H1 (cell line): ENCODE results near the gene TRAF4. TPM values are rescaled to one million over a fixed set of nuclear protein-coding genes. Genes with fewer than 3 reads are reported as not detected.

Experiments used
- CTCF ChIA-PET: fragments of 300-600 bp; sonication (Branson Sonifier 250); formaldehyde crosslinking; loops from one replicate; lab custom pipeline; 2021; ENCODE audit not compliant: partially characterized antibody; lab: Charles Lee
- POLR2A ChIA-PET: fragments of 300-600 bp; sonication (Branson Sonifier 250); formaldehyde crosslinking; loops from one replicate; lab custom pipeline; 2021; ENCODE audit warnings: inconsistent platforms; ENCODE audit not compliant: partially characterized antibody; lab: Charles Lee
- DNase-seq, 2 experiments: peaks; one replicate each; pipeline versions ENCODE4 v3.0.0 to v3.0.0-alpha.2; 2010 to 2022; ENCODE audit warnings: low spot score in 2 of 2, low read depth in 1 of 2, mixed read lengths in 1 of 2
- FAIRE-seq: peaks from 2 replicates; lab custom pipeline; 2011; peaks lifted over from hg19 to GRCh38; lab: Jason Lieb, UNC
- H2AFZ ChIP-seq: 2 replicates; pipeline ENCODE4 v1.8.1; 2012; ENCODE audit warnings: low read length, inconsistent platforms
- H2AK5ac ChIP-seq: 2 replicates; pipeline ENCODE4 v1.6.1; 2013; ENCODE audit warnings: low read depth, low read length
- H2BK120ac ChIP-seq: replicated peaks from 2 replicates; pipeline ENCODE3; 2013; ENCODE audit warnings: low read depth, low read length, inconsistent platforms
- H2BK12ac ChIP-seq: 2 replicates; pipeline ENCODE4 v1.6.1; 2013; ENCODE audit warnings: low read depth, low read length
- H2BK15ac ChIP-seq: 2 replicates; pipeline ENCODE4 v1.6.1; 2013; ENCODE audit warnings: low read length
- H2BK20ac ChIP-seq: 2 replicates; pipeline ENCODE4 v1.6.1; 2013; ENCODE audit warnings: low read length
- H2BK5ac ChIP-seq: 2 replicates; pipeline ENCODE4 v1.6.1; 2013; ENCODE audit warnings: low read depth, low read length
- H3K14ac ChIP-seq: 2 replicates; pipeline ENCODE4 v1.6.1; 2013; ENCODE audit warnings: inconsistent platforms; ENCODE audit not compliant: insufficient read length
- H3K18ac ChIP-seq: 2 replicates; pipeline ENCODE4 v1.6.1; 2013; ENCODE audit warnings: low read length; ENCODE audit errors: extremely low read depth
- H3K23ac ChIP-seq: 2 replicates; pipeline ENCODE4 v1.6.1; 2013; ENCODE audit warnings: inconsistent platforms; ENCODE audit not compliant: insufficient read length
- H3K23me2 ChIP-seq: 2 replicates; pipeline ENCODE4 v1.6.1; 2013; ENCODE audit warnings: low read depth, low read length
- H3K27ac ChIP-seq: 2 replicates; pipeline ENCODE4 v1.6.1; 2011; ENCODE audit warnings: low read depth, low read length, inconsistent platforms
- H3K27me3 ChIP-seq, 4 experiments: replicated peaks in 1 of 4; 1 replicate in 1 of 4; 2 replicates in 3 of 4; pipeline versions ENCODE4 v1.6.1 to v1.8.1; 2011 to 2013; ENCODE audit warnings: low read length in 3 of 4, mild to moderate bottlenecking in 3 of 4, inconsistent platforms in 2 of 4, mixed read lengths in 2 of 4, moderate library complexity in 1 of 4; ENCODE audit not compliant: control insufficient read depth in 3 of 4, insufficient read depth in 3 of 4; ENCODE audit errors: extremely low read depth in 1 of 4
- H3K36me3 ChIP-seq, 4 experiments: 2 replicates each; pipeline versions ENCODE4 v1.6.1 to v1.8.1; 2011 to 2013; ENCODE audit warnings: mild to moderate bottlenecking in 4 of 4, low read length in 3 of 4, moderate library complexity in 2 of 4, control low read depth in 1 of 4, inconsistent platforms in 1 of 4; ENCODE audit not compliant: insufficient read depth in 4 of 4, control insufficient read depth in 2 of 4
- H3K4ac ChIP-seq: replicated peaks from 2 replicates; pipeline ENCODE3; 2013; ENCODE audit warnings: low read length, low read depth, mixed read lengths, inconsistent platforms; ENCODE audit not compliant: insufficient read length
- H3K4me1 ChIP-seq, 4 experiments: replicated peaks in 1 of 4; 1 replicate in 1 of 4; 2 replicates in 3 of 4; pipeline versions ENCODE4 v1.6.1 to v1.8.1; 2011 to 2013; ENCODE audit warnings: low read length in 3 of 4, inconsistent platforms in 2 of 4, mixed read lengths in 1 of 4; ENCODE audit not compliant: insufficient read depth in 4 of 4, control insufficient read depth in 3 of 4
- H3K4me2 ChIP-seq, 2 experiments: 2 replicates each; pipeline versions ENCODE4 v1.6.1 to v1.8.1; 2011 to 2013; ENCODE audit warnings: low read depth in 2 of 2, low read length in 2 of 2, control low read depth in 1 of 2, inconsistent platforms in 1 of 2, mild to moderate bottlenecking in 1 of 2; ENCODE audit not compliant: insufficient read depth in 1 of 2
- H3K4me3 ChIP-seq, 4 experiments: fragments of 200-600, 300-600 bp in 1 of 4; sonication (generic), shearing (Covaris generic), sonication (Bioruptor Twin) in 1 of 4; 2 replicates each; pipeline versions ENCODE4 v1.5.1 to v1.8.1; 2011 to 2016; ENCODE audit warnings: low read length in 4 of 4, low read depth in 3 of 4, control low read depth in 2 of 4, inconsistent platforms in 2 of 4, mild to moderate bottlenecking in 2 of 4, mixed read lengths in 1 of 4, moderate library complexity in 1 of 4; ENCODE audit not compliant: insufficient read depth in 2 of 4; ENCODE audit errors: extremely low read depth in 1 of 4
- H3K56ac ChIP-seq: replicated peaks from 2 replicates; pipeline ENCODE3; 2013; ENCODE audit warnings: low read depth, mild to moderate bottlenecking, mixed read lengths, low read length, inconsistent platforms; ENCODE audit not compliant: insufficient read length
- H3K79me1 ChIP-seq: 2 replicates; pipeline ENCODE4 v1.6.1; 2013; ENCODE audit warnings: low read depth, low read length, control low read depth
- H3K79me2 ChIP-seq, 2 experiments: 2 replicates each; pipeline versions ENCODE4 v1.6.1 to v1.8.1; 2012 to 2013; ENCODE audit warnings: low read length in 2 of 2, mild to moderate bottlenecking in 2 of 2, inconsistent platforms in 1 of 2; ENCODE audit not compliant: insufficient read depth in 2 of 2, control insufficient read depth in 1 of 2
- H3K9ac ChIP-seq, 4 experiments: replicated peaks in 1 of 4; 1 replicate in 1 of 4; 2 replicates in 3 of 4; pipeline versions ENCODE4 v1.6.1 to v1.8.1; 2011 to 2013; ENCODE audit warnings: low read depth in 3 of 4, low read length in 3 of 4, control low read depth in 2 of 4, mild to moderate bottlenecking in 2 of 4, moderate library complexity in 2 of 4, inconsistent platforms in 1 of 4; ENCODE audit errors: extremely low read depth in 1 of 4
- H3K9me3 ChIP-seq, 2 experiments: 2 replicates each; pipeline versions ENCODE4 v1.6.1 to v1.8.1; 2012 to 2013; ENCODE audit warnings: mild to moderate bottlenecking in 2 of 2, moderate library complexity in 2 of 2, control low read depth in 1 of 2, inconsistent platforms in 1 of 2, low read depth in 1 of 2, low read length in 1 of 2, mixed read lengths in 1 of 2; ENCODE audit not compliant: insufficient read depth in 2 of 2
- H4K20me1 ChIP-seq, 2 experiments: replicated peaks in 1 of 2; 2 replicates each; pipeline versions ENCODE3 to v1.8.1; 2011 to 2013; ENCODE audit warnings: inconsistent platforms in 2 of 2, low read length in 2 of 2, mild to moderate bottlenecking in 1 of 2; ENCODE audit not compliant: insufficient read depth in 2 of 2, control insufficient read depth in 1 of 2
- H4K5ac ChIP-seq: 2 replicates; pipeline ENCODE4 v1.6.1; 2013; ENCODE audit warnings: low read length, low read depth, mixed read lengths, inconsistent platforms; ENCODE audit not compliant: insufficient read length
- H4K8ac ChIP-seq: 2 replicates; pipeline ENCODE4 v1.8.0; 2013; ENCODE audit warnings: mild to moderate bottlenecking, moderate library complexity, low read length, inconsistent platforms; ENCODE audit not compliant: insufficient read depth; ENCODE audit errors: extremely low read depth
- H4K91ac ChIP-seq: replicated peaks from 2 replicates; pipeline ENCODE3; 2013; ENCODE audit warnings: low read length, mixed read lengths, inconsistent platforms; ENCODE audit not compliant: insufficient read length
- BRCA1 ChIP-seq: IDR thresholded peaks from 2 replicates; pipeline ENCODE4 v1.6.1; 2012; ENCODE audit warnings: low read depth, low read length, improper control_type of control experiment
- CHD2 ChIP-seq: IDR thresholded peaks from 2 replicates; pipeline ENCODE4 v1.6.1; 2012; ENCODE audit warnings: low read length, improper control_type of control experiment
- CREB1 ChIP-seq: IDR thresholded peaks from 2 replicates; pipeline ENCODE4 v1.6.1; 2012; ENCODE audit warnings: inconsistent platforms
- KDM4A ChIP-seq: IDR thresholded peaks from one replicate; pipeline ENCODE4 v1.7.1; 2012; ENCODE audit warnings: low read depth, mild to moderate bottlenecking, moderate library complexity, low read length, inconsistent platforms; ENCODE audit not compliant: severe bottlenecking
- RBBP5 ChIP-seq: IDR thresholded peaks from 2 replicates; pipeline ENCODE4 v1.7.1; 2012; ENCODE audit warnings: low read depth, mild to moderate bottlenecking, inconsistent platforms, low read length, moderate library complexity, borderline replicate concordance
- YY1 ChIP-seq: IDR thresholded peaks from 2 replicates; pipeline ENCODE4 v1.6.1; 2011; ENCODE audit warnings: low read depth, mild to moderate bottlenecking, low read length
- WGBS, 2 experiments: shearing (Covaris generic) in 1 of 2; methylation state at CpG; one replicate each; pipeline versions ENCODE4 v1.1.6 to v1.1.7; 2013 to 2015; ENCODE audit warnings: low lambda C conversion rate in 2 of 2, mixed read lengths in 2 of 2, inconsistent platforms in 1 of 2, low coverage in 1 of 2, missing lambda C conversion rate in 1 of 2; ENCODE audit not compliant: insufficient replicate concordance in 2 of 2, insufficient coverage in 1 of 2, insufficient read length in 1 of 2; ENCODE audit errors: extremely low coverage in 1 of 2, missing lambda C conversion rate in 1 of 2; 5-methylcytosine and 5-hydroxymethylcytosine counted together
- polyA plus RNA-seq, 7 experiments: library from polyadenylated mRNA; depleted of rRNA in 3 of 7; stranded (reverse) in 5 of 7; unstranded in 2 of 7; fragments of >200 nt in 5 of 7; fragments of 200-250 nt in 2 of 7; gene quantifications; 1 replicate in 5 of 7; 2 replicates in 1 of 7; 4 replicates in 1 of 7; pipeline versions ENCODE4 v1.2.1 to v1.2.3, GENCODE V29; 2011 to 2013; ENCODE audit warnings: missing spikeins in 2 of 7, mixed read lengths in 2 of 7
- total RNA-seq: library from RNA; stranded (reverse); fragmentation: NEBNext Ultra II Directional; extraction: Animal tissue kit (Norgen Biotek cat#: 25700); gene quantifications from 2 replicates; pipeline ENCODE4 v1.2.1, GENCODE V29; 2021

Gene TRAF4
- total and polyA plus RNA-seq, 2 of the 8 experiments (the other 6 are each of a cell fraction or from before 2014, with no cell fraction given): 167 to 170 TPM

DNA sequence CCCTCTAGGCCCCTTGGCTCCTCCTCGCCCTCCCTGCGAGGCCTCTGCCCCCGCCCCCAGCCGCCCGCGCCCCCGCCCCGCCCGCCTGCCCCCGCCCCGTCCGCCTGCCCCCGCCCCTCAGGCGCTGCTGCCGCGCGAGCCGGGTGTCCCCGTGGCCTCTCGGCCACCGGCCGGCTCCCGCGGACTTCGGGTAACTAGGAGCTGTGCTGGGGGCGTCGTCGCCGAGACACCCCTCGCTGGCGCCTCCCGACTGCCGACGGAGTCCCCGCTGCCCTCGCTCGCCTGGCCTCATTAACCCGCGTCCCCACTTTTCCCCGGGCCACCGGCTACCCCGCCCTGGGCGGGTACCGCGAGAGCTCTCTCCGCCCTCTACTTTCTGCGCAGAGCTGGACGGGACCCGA is 17.6 kb upstream of the TRAF4 start, which contains the start of gene TLCD1:
Gene TLCD1, minus strand, starts transcription at position 8 of the 401 bp plus-strand sequence. CDS start 136 bp downstream, outside the sequence.
- H4K20me1 ChIP-seq: peaks cover 6 to 16% of the 10 kb centered on the region in 2 experiments
- peak within 1 kb of the TSS; percentile 99 for H4K91ac ChIP-seq
- peak within 1 kb of the TSS; percentile 96 for H2BK5ac ChIP-seq
- POLR2A ChIA-PET: interaction anchor here (0.7 to 17.6 kb wide), 22 partner anchors 7 to 242 kb away, joined by 3 to 813 read pairs (median 6); partner anchors contain the start of genes DHRS13, FAM222B, FLOT2 and PHF12
- 2% methylated on average over 29 of the region's 49 CpGs; no CpG with 5 or more reads in 1 of the 2 experiments for WGBS, 2 experiments
- H2AFZ ChIP-seq: no peak within 1 kb of the TSS; the same call in 1 of the 2 replicates
- H3K79me2 ChIP-seq: peaks cover 0 to 26% of the 10 kb centered on the region in 2 experiments; a peak in 2 of 4 replicates
- peaks cover 0 to 15% (median 6%) of the 10 kb centered on the region in 4 experiments; a peak in 6 of 7 replicates for H3K4me1 ChIP-seq
- peak within 1 kb of the TSS; percentile 95 to 99 for H3K4me2 ChIP-seq
- H3K4me3 ChIP-seq: peak within 1 kb of the TSS; percentile 81 to 97 (median 89)
- H3K14ac ChIP-seq: peak within 1 kb of the TSS; percentile 68
- CTCF ChIA-PET: interaction anchor here (0.6 to 16.9 kb wide), 34 partner anchors 9 to 227 kb away, joined by 3 to 316 read pairs (median 6); partner anchors contain the start of genes DHRS13, FLOT2, PROCA1 and TRAF4
- H3K27me3 ChIP-seq: no peaks in the 10 kb centered on the region
- peak within 1 kb of the TSS; percentile 89 for H3K27ac ChIP-seq
- no peak for DNase-seq
- peak within 1 kb of the TSS; percentile 97 for H4K8ac ChIP-seq
- H3K9me3 ChIP-seq: no peaks in the 10 kb centered on the region
- FAIRE-seq: no peak
- peak within 1 kb of the TSS; percentile 92 for H3K56ac ChIP-seq
- H3K9ac ChIP-seq: peak within 1 kb of the TSS; percentile 82 to 93 (median 91)
- peak; percentile 71; the same call in 1 of the 2 replicates for TF ChIP-seq CHD2
- TF ChIP-seq YY1: no peak
- peak; percentile 33 for TF ChIP-seq KDM4A
- TF ChIP-seq BRCA1: 0 out of 2 replicates have a peak, but pooled peaks have one; percentile 33
- peak; percentile 21; the same call in 1 of the 2 replicates for TF ChIP-seq CREB1
- TF ChIP-seq RBBP5: 0 out of 2 replicates have a peak, but pooled peaks have one; percentile 21
- H3K23me2 ChIP-seq: peaks cover 17% of the 10 kb centered on the region; the same call in 1 of the 2 replicates
- H2AK5ac ChIP-seq: peak within 1 kb of the TSS; percentile 67
- H3K36me3 ChIP-seq: peaks cover 19 to 39% (median 33%) of the 10 kb centered on the region in 4 experiments
- H2BK15ac ChIP-seq: peak within 1 kb of the TSS; percentile 72; the same call in 1 of the 2 replicates
- no peaks in the 10 kb centered on the region; the same call in 1 of the 2 replicates for H3K79me1 ChIP-seq
- peak within 1 kb of the TSS; percentile 96; the same call in 1 of the 2 replicates for H2BK12ac ChIP-seq
- H3K4ac ChIP-seq: peak within 1 kb of the TSS; percentile 97
- no peak within 1 kb of the TSS for H3K23ac ChIP-seq
- peak within 1 kb of the TSS; percentile 72; the same call in 1 of the 2 replicates for H2BK20ac ChIP-seq
- H2BK120ac ChIP-seq: peak within 1 kb of the TSS; percentile 84
- H4K5ac ChIP-seq: peak within 1 kb of the TSS; percentile 93
- H3K18ac ChIP-seq: peak within 1 kb of the TSS; percentile 98
